Activated gamma-delta T cell (primary cell): ENCODE data around the gene TSPY1.
"Not testable (repeated sequence)": the region's sequence is repeated elsewhere in the genome, so short reads cannot be mapped to it uniquely, and the experiment has no call there.

ENCODE experiments used
- DNase-seq: peaks from one replicate; lab custom pipeline; 2025; lab: John Stamatoyannopoulos, UW
- total RNA-seq, 2 donors: gene quantifications; one replicate each; lab custom pipeline; 2026; lab: John Stamatoyannopoulos, UW

TSPY1 gene, protein sequence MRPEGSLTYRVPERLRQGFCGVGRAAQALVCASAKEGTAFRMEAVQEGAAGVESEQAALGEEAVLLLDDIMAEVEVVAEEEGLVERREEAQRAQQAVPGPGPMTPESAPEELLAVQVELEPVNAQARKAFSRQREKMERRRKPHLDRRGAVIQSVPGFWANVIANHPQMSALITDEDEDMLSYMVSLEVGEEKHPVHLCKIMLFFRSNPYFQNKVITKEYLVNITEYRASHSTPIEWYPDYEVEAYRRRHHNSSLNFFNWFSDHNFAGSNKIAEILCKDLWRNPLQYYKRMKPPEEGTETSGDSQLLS
- total RNA-seq: 0 to 0.26 reads per million in 2 donors

- DNase-seq: not testable (repeated sequence)
Observed at GRCh38 chrY:9466655-9467054, at the start of gene TSPY1. TSPY1 (plus strand) TSS chrY:9466955; CDS start chrY:9467001, 46 bp downstream.

DNA sequence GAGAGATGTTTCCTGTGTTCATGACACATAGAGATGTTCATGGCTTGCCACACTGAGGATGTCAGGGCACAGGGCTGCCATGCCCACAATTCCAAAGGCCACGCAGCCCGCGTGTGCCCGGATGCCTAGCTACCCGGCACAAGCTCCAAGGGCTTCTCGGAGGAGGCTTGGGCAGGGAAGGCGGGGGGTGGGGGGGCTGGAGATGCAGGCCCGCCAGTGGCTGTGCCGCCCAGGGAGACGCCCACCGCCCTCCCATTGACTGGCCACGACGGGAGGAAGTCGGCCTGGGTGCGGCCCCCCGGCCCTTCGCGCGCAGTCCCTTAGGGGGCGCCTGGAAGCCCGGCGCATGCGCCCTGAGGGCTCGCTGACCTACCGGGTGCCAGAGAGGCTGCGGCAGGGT lies 20.2 kb downstream of the TSPY1 start, which contains the start of gene TSPY9:
Gene TSPY9 (plus strand): TSS at position 301 of the 400 bp plus-strand sequence. CDS start 46 bp downstream, at position 347.
- DNase-seq: not testable (repeated sequence)

GRCh38 chrY:9504396-9504795 lies 37.6 kb downstream of the TSPY1 start:
- DNase-seq: not testable (repeated sequence)

DNA sequence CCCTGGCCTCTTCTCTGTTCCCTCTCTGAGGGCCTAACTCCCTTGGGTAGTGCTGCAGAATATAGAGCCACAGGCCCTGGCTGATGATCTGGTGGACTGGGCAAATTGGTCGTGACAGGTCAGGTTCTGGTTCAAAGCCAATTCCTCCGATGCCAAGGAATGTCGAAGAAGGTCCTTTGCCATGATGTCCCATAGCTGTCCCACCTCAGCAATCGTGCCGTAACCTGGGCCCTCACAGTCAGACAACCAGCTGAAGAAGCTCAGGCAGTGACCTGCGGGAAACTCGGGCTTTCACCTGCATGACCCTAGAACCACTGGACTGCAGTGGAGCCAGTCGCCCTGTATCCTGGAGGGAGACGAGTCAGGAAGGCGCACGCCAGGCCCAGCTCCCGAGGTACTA lies 49.5 kb downstream of the TSPY1 start:
- DNase-seq: not testable (repeated sequence)
